NCI-H345 (cell line): ENCODE results near the gene RAX2.
"Not testable (repeated sequence)": the region's sequence is repeated elsewhere in the genome, so short reads cannot be mapped to it uniquely, and the experiment has no call there.

ENCODE experiments used
- DNase-seq: peaks from one replicate; lab custom pipeline; 2025; lab: John Stamatoyannopoulos, UW

The RAX2 gene

DNA sequence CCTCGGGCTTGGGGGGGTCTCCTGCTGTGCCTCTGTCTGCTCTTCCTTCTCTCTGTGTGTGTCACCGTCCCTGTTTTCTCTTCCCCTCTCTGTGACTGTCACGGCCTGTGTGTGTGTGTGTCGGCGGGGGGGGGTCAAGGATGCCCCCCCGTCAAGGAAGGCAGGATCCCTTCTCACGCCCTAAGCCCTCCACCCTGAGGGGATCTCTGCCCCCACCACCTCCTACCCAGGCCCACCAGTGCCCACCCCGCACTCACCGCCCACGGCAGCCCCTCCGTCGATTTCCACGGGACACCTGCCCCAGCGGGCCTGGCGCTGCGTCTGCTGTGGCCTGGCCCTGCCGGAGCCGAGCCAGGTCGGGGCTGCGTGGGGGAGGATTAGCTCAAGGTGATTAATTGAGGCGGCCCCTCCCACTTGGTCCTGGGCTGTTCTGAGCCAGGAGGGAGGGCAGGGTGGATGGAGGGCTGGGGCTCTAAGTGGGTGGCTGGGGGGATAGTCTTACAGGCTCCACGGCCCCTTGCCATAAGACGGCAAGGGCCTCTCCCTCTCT lies at the start of gene RAX2:
Gene RAX2 (minus strand): TSS at position 323 of the 550 bp plus-strand sequence. CDS start 486 bp downstream, outside the sequence.
- no peak for DNase-seq

DNA sequence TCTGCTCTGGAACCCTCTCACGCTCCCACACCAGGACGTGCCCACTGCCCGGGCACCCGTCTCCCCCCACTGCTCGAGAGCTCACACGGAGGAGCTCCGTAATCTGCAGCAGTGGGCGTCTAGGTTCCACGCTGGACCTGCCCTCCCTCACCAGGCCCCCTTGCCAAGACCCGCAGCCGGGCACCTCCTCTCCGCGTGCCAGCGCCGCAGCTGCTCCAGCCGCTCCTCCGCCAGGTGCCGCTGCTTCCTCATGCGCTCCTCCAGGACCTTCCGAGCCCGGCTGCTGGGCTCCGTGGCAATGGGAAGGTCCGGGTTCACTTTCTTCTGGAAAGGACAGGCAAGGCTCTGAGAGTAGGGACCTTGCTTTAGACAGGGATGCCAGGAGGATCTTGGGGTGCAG lies 49.1 kb upstream of the RAX2 start:
- DNase-seq = no peak

DNA sequence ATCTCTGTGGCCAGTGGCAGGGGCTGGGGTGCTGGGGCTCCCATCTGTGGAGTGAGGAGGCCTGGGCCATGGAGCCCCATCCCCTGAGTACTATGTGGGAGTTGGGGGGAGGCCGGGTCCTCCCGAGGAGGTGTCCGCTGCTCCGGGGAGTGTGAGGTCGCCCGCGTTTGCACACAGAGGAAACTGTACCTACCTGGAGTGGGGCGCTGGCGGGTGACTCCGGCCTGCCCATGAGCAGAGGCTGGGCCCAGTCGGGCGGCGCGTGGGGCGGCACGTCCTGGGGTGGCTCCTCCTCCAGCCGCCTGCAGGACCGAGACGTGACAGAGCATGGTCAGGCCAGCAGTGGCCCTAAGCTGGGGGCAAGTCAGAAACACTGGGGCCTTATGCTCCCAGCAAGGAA lies 48.0 kb upstream of the RAX2 start:
- DNase-seq = no peak

GRCh38 chr19:3818918-3819317 lies 46.9 kb upstream of the RAX2 start:
- no peak for DNase-seq

DNA sequence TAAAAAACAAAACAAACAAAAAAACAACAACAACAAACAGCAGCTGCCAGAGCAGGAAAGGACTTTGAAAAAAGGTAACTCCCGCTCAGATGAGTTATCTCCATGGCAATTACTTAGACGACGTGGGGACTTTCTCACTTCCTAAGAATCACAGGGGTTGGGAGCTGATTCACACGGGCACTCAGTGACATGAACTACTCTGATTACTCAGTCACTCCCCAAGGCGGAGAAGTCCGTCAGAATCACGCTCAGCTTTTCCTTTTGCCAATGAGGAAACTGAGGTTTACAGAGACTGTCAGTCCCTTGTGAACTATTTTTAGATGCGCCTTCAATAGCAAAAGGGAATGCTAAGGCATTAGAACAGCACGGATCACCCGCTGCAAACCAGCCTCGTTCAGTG lies 46.4 kb upstream of the RAX2 start:
- DNase-seq = no peak

GRCh38 chr19:3817761-3818160 lies 45.7 kb upstream of the RAX2 start:
- DNase-seq = no peak

- DNase-seq = no peak
Measured at GRCh38 chr19:3816566-3817218, 44.7 kb upstream of the RAX2 start.

DNA sequence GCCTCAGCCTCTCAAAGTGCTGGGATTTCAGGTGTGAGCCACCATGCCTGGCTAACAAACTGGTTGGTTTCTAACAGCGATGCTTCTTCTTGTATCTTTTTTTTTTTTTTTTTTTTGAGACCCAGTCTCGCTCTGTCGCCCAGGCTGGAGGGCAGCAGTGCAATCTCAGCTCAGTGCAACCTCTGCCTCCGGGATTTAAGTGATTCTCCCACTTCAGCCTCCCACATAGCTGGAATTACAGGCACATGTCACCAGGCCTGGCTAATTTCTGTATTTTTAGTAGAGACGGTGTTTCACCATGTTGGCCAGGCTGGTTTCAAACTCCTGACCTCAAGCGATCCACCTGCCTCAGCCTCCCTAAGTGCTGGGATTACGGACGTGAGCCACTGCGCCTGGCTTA lies 44.1 kb upstream of the RAX2 start:
- not testable (repeated sequence) for DNase-seq

DNA sequence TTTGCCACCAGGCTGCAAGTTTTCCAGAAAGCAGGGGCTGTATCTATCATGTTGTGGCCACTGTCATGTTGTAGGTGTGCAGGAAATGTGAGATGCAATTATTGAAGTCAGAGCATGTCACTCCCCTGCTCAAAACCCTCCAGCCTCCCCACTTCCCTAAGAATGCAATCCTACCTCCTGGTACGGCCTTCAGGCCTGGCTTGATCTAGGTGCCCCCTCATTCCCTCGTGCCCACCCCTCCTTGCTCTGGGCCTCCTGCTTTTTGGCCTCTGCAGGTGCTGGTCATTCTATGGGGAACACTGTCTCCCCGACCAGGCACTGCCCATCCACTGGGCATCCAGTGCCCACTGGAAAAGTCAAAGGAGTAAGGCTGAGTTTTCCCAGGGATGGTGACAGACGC lies 42.6 kb upstream of the RAX2 start:
- DNase-seq = no peak

- DNase-seq = no peak
Measured at GRCh38 chr19:3813473-3814392, 41.7 kb upstream of the RAX2 start.

DNA sequence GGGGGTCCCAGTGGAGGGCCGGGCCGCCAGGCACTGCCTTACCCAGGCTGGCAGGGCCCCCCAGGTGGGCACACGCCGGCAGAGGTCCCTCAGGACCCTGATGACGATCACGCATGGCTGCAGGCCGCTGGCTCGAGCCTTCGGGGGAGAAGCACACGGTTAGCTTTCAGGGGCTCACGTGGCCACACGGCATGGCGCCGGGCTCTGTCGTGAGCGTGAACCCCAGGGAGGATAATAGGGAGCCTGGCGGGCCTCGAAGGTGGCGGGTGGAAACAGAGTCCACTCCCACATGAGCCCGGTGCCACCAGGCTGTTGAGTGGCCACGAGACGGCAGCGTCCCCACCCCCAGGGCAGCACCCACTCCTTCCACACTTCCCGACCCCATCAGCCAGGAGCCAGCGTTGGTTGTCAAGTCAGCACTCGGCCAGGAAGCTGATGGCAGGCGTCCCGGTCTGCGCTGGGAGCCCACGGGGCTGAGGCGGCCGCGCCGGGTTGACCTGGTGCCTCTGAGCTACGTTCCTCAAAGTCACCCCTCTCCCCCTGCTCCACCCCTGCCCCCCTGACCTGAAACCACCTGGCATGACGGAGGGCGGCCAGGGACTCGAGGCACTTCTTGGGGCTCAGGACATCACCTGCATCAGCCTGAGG lies 38.8 kb upstream of the RAX2 start:
- DNase-seq = no peak

GRCh38 chr19:3809881-3810707 lies 38.1 kb upstream of the RAX2 start:
- no peak for DNase-seq

DNA sequence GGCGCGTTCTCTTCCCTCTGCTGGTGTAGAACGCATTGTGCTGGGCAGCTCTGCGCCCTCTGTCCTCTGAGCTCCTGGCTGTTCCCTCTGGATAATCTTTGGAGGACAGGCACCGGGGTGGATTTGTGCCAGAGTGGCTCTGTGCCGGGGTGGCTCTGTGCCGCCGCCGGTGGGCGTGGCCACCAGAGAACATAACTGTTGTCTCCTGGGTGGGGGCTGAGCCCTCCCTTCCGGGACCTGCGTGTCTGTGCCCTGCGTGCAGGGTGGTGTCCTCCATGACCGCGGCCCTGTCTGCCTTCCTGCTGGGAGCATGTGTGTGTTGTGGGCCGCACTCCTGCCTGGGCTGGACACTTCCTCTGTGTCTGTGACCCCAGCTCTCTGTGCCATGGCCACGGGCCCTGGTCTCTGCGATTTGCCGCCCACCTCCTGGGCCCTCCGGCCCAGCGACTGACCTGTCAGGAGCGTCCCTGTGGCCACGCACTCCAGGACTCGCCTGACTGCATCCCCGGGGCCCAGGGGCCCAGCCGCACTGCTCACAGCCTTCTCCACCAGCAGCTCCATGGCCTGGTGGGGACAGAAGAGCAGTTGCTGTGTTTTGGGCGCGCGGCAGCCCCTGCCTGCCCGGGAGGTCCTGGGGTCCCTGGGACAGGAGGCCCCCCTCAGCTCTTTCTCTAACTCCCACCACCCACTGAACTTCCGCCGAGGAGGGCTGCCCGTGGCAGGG lies 36.6 kb upstream of the RAX2 start:
- no peak for DNase-seq

DNA sequence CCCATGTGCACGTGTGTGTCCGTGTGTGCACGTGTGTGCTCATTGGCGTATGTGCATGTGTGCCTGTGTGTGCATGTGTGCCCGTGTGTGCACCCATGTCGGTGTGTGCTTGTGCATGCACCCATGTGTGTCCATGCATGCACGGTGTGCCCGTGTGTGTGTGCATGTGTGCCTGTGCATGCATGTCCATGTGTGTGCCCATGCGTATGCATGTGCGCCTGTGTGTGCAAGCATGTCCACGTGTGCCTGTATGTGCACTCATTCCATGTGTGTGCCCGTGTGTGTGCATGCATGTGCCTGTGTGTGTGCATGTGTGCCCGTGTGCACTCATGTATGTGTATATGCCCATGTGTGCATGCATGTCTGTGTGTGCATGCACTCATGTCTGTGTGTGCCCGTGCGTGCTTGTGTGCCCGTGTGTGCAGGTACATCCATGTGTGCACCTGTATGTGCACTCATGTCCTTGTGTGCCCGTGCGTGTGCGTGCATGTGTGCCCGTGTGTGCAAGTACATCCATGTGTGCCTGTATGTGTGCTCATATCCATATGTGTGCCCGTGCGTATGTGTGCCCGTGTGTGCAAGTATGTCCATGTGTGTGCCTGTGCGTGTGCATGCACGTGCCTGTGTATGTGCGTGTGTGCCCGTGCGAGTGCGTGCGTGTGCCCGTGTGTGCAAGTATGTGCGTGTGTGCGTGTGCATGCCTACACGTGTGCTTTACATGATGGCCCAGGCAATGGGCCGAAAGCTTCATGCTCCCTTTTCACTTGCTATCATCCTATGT lies 35.7 kb upstream of the RAX2 start:
- no peak for DNase-seq

GRCh38 chr19:3807131-3807480 lies 35.1 kb upstream of the RAX2 start:
- no peak for DNase-seq

- no peak for DNase-seq
Measured at GRCh38 chr19:3805859-3806258, 33.8 kb upstream of the RAX2 start.

- no peak for DNase-seq
Measured at GRCh38 chr19:3804429-3804828, 32.4 kb upstream of the RAX2 start.

DNA sequence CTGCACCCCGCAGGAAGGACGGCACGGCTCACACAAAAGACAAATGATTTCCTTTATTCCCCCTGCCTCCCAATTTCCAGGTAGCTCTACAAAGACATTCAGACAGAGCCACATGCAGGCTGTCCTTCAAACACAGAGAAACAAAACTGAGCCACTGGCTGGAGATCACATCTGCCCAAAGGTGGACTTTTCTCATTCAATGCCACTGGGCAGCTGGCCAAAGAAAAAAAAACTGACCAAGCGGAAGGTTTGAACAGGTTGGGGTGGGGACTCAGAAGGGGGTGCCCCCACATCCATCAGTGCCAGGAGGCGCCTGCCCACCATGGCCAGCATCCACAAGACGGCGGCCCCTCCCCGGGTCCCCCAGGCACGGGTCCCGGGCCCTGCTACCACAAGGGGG lies 32.0 kb upstream of the RAX2 start:
- no peak for DNase-seq

DNA sequence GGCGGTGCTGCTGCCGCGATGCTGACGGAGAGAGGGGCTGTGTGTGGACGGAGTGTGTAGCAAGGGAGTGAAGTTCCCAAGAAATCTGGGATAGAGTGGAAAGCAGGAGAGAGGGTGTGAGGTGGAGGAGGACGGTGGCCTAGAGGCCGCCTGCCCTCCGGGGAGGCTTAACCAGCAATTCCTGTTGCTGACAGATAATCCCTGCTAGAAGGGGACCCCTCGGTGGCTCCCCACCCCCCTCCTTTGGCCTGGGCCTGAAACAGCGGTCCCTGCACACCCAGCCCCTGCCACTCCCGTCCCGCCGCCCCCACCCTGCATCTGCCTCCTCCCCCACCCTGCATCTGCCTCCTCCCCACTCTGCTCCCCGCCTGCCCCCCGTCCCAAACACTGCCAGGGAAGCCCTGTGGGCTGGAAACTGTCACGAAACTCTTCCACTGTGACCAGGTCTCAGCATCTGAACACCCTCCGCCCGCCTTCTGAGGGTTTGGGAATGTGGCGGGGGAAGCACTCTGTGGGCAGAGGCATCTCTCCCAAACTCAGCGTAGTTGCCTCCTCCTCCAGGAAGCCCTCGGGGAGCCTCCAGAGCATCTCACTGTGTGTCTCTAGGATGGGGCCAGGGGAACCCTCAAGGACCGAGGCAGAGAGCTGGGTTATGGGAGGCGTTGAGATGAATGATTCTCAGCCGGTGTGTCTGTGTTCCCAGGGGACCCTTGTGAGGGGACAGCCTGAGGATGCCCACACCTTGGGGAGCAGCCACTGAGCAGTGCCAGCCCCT lies 31.3 kb upstream of the RAX2 start:
- no peak for DNase-seq
